Activated T-cell treated with anti-CD3 and anti-CD28 coated beads, Interleukin-2, amount 50 U/mL, for 72 hours (primary cell): ENCODE data around the gene RALBP1. TPM values are rescaled to one million over a fixed set of nuclear protein-coding genes. Genes with fewer than 3 reads are reported as not detected.
"Not testable (repeated sequence)": the region's sequence is repeated elsewhere in the genome, so short reads cannot be mapped to it uniquely, and the experiment has no call there.

ENCODE experiments used
- ATAC-seq, 2 donors: fragments of 150-1000 bp; cut with Tn5 transposase; replicated peaks in 1 of 2; 2 replicates each; pipeline ENCODE4 v1.10.0; 2021; ENCODE audit warnings: moderate library complexity in 2 of 2, mild to moderate bottlenecking in 1 of 2
- DNase-seq, 2 donors: peaks; one replicate each; pipeline ENCODE4 v3.0.0; 2021 to 2022; ENCODE audit warnings: mixed read lengths in 1 of 2
- H3K27ac Mint-ChIP-seq: one replicate; pipeline ENCODE4 v1.8.0; 2022; ENCODE audit warnings: mild to moderate bottlenecking, moderate library complexity, mixed read lengths
- H3K27me3 Mint-ChIP-seq: one replicate; pipeline ENCODE4 v1.8.0; 2022; ENCODE audit warnings: low read depth, mixed read lengths
- H3K36me3 Mint-ChIP-seq, 2 donors: one replicate each; pipeline ENCODE4 v1.8.0; 2022; ENCODE audit warnings: mixed read lengths in 2 of 2, mild to moderate bottlenecking in 1 of 2; ENCODE audit not compliant: insufficient read depth in 2 of 2
- H3K4me1 Mint-ChIP-seq: one replicate; pipeline ENCODE4 v1.8.0; 2022; ENCODE audit warnings: low read depth, mixed read lengths
- H3K4me3 Mint-ChIP-seq, 2 donors: one replicate each; pipeline ENCODE4 v1.8.0; 2022; ENCODE audit warnings: mild to moderate bottlenecking in 2 of 2, mixed read lengths in 2 of 2, moderate library complexity in 2 of 2
- H3K9me3 Mint-ChIP-seq, 2 donors: one replicate each; pipeline ENCODE4 v1.8.0; 2022; ENCODE audit warnings: mixed read lengths in 2 of 2
- total RNA-seq, 2 donors: library from RNA; stranded (reverse); gene quantifications; one replicate each; pipeline ENCODE4 v1.2.3, GENCODE V29; 2022

RALBP1 gene
- 10 to 100 TPM; 48.4 to 58.7 TPM for total RNA-seq

GRCh38 chr18:9474983-9475642 lies at the start of gene RALBP1:
Gene RALBP1 (plus strand): TSS chr18:9475513. CDS start chr18:9513046, 37,533 bp downstream.
- DNase-seq = peak; percentile 98 to 99
- Mint-ChIP-seq H3K36me3 (peaks cover 10 to 11% of the 10 kb centered on the region in 2 donors), H3K27ac (peak within 1 kb of the TSS; percentile 91), H3K4me1 (peaks cover 34% of the 10 kb centered on the region), H3K9me3 (no peaks in the 10 kb centered on the region), H3K27me3 (peaks cover 22% of the 10 kb centered on the region), H3K4me3 (peak within 1 kb of the TSS; percentile 98)
- peak; percentile 97 for ATAC-seq

- Mint-ChIP-seq H3K4me1 (no peaks in the 10 kb centered on the region), H3K27ac (no peak overlapping the region), H3K9me3 (no peaks in the 10 kb centered on the region), H3K27me3 (no peaks in the 10 kb centered on the region), H3K4me3 (no peak overlapping the region), H3K36me3 (no peaks in the 10 kb centered on the region)
- ATAC-seq (no peak), DNase-seq (no peak)
Observed at GRCh38 chr18:9426753-9427152, 48.6 kb upstream of the RALBP1 start.

GRCh38 chr18:9428301-9428706 lies 47.0 kb upstream of the RALBP1 start:
- no peaks in the 10 kb centered on the region for H3K36me3 Mint-ChIP-seq
- H3K4me1 Mint-ChIP-seq = peaks cover 2% of the 10 kb centered on the region
- H3K27ac Mint-ChIP-seq = no peak overlapping the region
- no peaks in the 10 kb centered on the region for H3K9me3 Mint-ChIP-seq
- H3K27me3 Mint-ChIP-seq = peaks cover 3% of the 10 kb centered on the region
- ATAC-seq = no peak
- DNase-seq = no peak
- H3K4me3 Mint-ChIP-seq = no peak overlapping the region

- no peak for ATAC-seq
- Mint-ChIP-seq H3K27me3 (peaks cover 6% of the 10 kb centered on the region), H3K9me3 (no peaks in the 10 kb centered on the region), H3K4me1 (peaks cover 6% of the 10 kb centered on the region), H3K27ac (no peak overlapping the region), H3K4me3 (no peak overlapping the region), H3K36me3 (no peaks in the 10 kb centered on the region)
- DNase-seq = no peak
Observed at GRCh38 chr18:9428862-9429661, 46.3 kb upstream of the RALBP1 start.

- no peak overlapping the region for H3K4me3 Mint-ChIP-seq
- H3K9me3 Mint-ChIP-seq = no peaks in the 10 kb centered on the region
- H3K27me3 Mint-ChIP-seq = peaks cover 6% of the 10 kb centered on the region
- ATAC-seq (no peak), DNase-seq (no peak)
- no peaks in the 10 kb centered on the region for H3K36me3 Mint-ChIP-seq
- H3K4me1 Mint-ChIP-seq = peaks cover 6% of the 10 kb centered on the region
- no peak overlapping the region for H3K27ac Mint-ChIP-seq
Observed at GRCh38 chr18:9429662-9429993, 45.7 kb upstream of the RALBP1 start.

GRCh38 chr18:9430315-9430714 lies 45.0 kb upstream of the RALBP1 start:
- DNase-seq, H3K36me3 Mint-ChIP-seq, H3K4me3 Mint-ChIP-seq, H3K9me3 Mint-ChIP-seq, ATAC-seq, H3K4me1 Mint-ChIP-seq, H3K27me3 Mint-ChIP-seq, H3K27ac Mint-ChIP-seq: not testable (repeated sequence)

GRCh38 chr18:9431296-9431695 lies 44.0 kb upstream of the RALBP1 start:
- Mint-ChIP-seq H3K9me3 (no peaks in the 10 kb centered on the region), H3K27me3 (peaks cover 6% of the 10 kb centered on the region), H3K4me1 (peaks cover 6% of the 10 kb centered on the region), H3K36me3 (no peaks in the 10 kb centered on the region), H3K4me3 (no peak overlapping the region), H3K27ac (no peak overlapping the region)
- ATAC-seq (no peak), DNase-seq (no peak)

- ATAC-seq, H3K9me3 Mint-ChIP-seq, H3K27ac Mint-ChIP-seq, H3K36me3 Mint-ChIP-seq, H3K4me1 Mint-ChIP-seq, DNase-seq, H3K27me3 Mint-ChIP-seq, H3K4me3 Mint-ChIP-seq: not testable (repeated sequence)
Observed at GRCh38 chr18:9433122-9433521, 42.2 kb upstream of the RALBP1 start.

- Mint-ChIP-seq H3K4me3 (no peak overlapping the region), H3K36me3 (no peaks in the 10 kb centered on the region), H3K27ac (no peak overlapping the region), H3K27me3 (peaks cover 6% of the 10 kb centered on the region), H3K4me1 (peaks cover 6% of the 10 kb centered on the region), H3K9me3 (no peaks in the 10 kb centered on the region)
- ATAC-seq (no peak), DNase-seq (no peak)
Observed at GRCh38 chr18:9433671-9434121, 41.6 kb upstream of the RALBP1 start.

GRCh38 chr18:9434122-9434701 lies 41.1 kb upstream of the RALBP1 start:
- Mint-ChIP-seq H3K27ac (no peak overlapping the region), H3K4me1 (peaks cover 6% of the 10 kb centered on the region), H3K27me3 (peaks cover 6% of the 10 kb centered on the region), H3K36me3 (no peaks in the 10 kb centered on the region), H3K9me3 (no peaks in the 10 kb centered on the region), H3K4me3 (no peak overlapping the region)
- DNase-seq = no peak
- ATAC-seq = peak in 1 of 2 donors; percentile 45

- Mint-ChIP-seq H3K4me3 (no peak overlapping the region), H3K27me3 (peaks cover 6% of the 10 kb centered on the region), H3K36me3 (no peaks in the 10 kb centered on the region), H3K9me3 (no peaks in the 10 kb centered on the region), H3K27ac (no peak overlapping the region), H3K4me1 (peaks cover 6% of the 10 kb centered on the region)
- no peak for ATAC-seq
- no peak for DNase-seq
Observed at GRCh38 chr18:9435041-9435440, 40.3 kb upstream of the RALBP1 start.

GRCh38 chr18:9436206-9436929 lies 38.9 kb upstream of the RALBP1 start:
- Mint-ChIP-seq H3K27me3 (peaks cover 6% of the 10 kb centered on the region), H3K4me1 (peaks cover 6% of the 10 kb centered on the region), H3K9me3 (no peaks in the 10 kb centered on the region), H3K36me3 (no peaks in the 10 kb centered on the region), H3K4me3 (no peak overlapping the region), H3K27ac (no peak overlapping the region)
- DNase-seq (no peak), ATAC-seq (no peak)

- H3K27ac Mint-ChIP-seq = no peak overlapping the region
- H3K4me3 Mint-ChIP-seq = no peak overlapping the region
- DNase-seq (no peak), ATAC-seq (no peak)
- no peaks in the 10 kb centered on the region for H3K36me3 Mint-ChIP-seq
- peaks cover 6% of the 10 kb centered on the region for H3K4me1 Mint-ChIP-seq
- H3K27me3 Mint-ChIP-seq = peaks cover 6% of the 10 kb centered on the region
- no peaks in the 10 kb centered on the region for H3K9me3 Mint-ChIP-seq
Observed at GRCh38 chr18:9437021-9437437, 38.3 kb upstream of the RALBP1 start.
